ENCODE data around the gene CCNJL.

- TF ChIP-seq POLR2A (IDR thresholded peaks at IDR 0.05; ENCODE audit: low read length): no peak
- no peak for TF ChIP-seq GATA1 (IDR thresholded peaks at IDR 0.05; ENCODE audit: low read depth, low read length)
Measured at GRCh38 chr5:160286947-160287346, 25.4 kb downstream of the CCNJL start.

All from erythroblast (primary cell).